ENCODE measurements around the gene LIX1L. TPM values are rescaled to one million over a fixed set of nuclear protein-coding genes. Genes with fewer than 3 reads are reported as not detected.

LIX1L gene
- total and polyA plus RNA-seq, 2 of the 13 experiments (the other 11 are each of a cell fraction or from before 2014, with no cell fraction given), result 8.1 to 24.9 TPM

GRCh38 chr1:145957443-145958319, at the start of gene LIX1L (continued):
- peak; percentile 72 for TF ChIP-seq ZNF687 (CRISPR knock-in tag; IDR thresholded peaks at IDR 0.05)
- peak; percentile 28; the same call in 1 of the 2 replicates for TF ChIP-seq CREB1 (IDR thresholded peaks at IDR 0.05)
- TF ChIP-seq CREB1 (CRISPR knock-in tag; IDR thresholded peaks at IDR 0.05), result no peak
- no peak for TF ChIP-seq ZNF543 (CRISPR knock-in tag; IDR thresholded peaks at IDR 0.05)
- TF ChIP-seq STAT6 (CRISPR knock-in tag; IDR thresholded peaks at IDR 0.05; ENCODE audit: borderline replicate concordance), result no peak
- no peak for TF ChIP-seq RFXAP (CRISPR knock-in tag; IDR thresholded peaks at IDR 0.05; ENCODE audit: borderline replicate concordance)
- 0 out of 2 replicates have a peak, but pooled peaks have one; percentile 37 for TF ChIP-seq ZKSCAN8 (CRISPR knock-in tag; IDR thresholded peaks at IDR 0.05; ENCODE audit: borderline replicate concordance)
- peak; percentile 32; the same call in 1 of the 2 replicates for TF ChIP-seq CBX5 (CRISPR knock-in tag; IDR thresholded peaks at IDR 0.05; ENCODE audit: borderline replicate concordance)
- TF ChIP-seq HOXD1 (CRISPR knock-in tag; IDR thresholded peaks at IDR 0.05), result peak; percentile 44; the same call in 1 of the 2 replicates
- TF ChIP-seq HOXA5 (CRISPR knock-in tag; IDR thresholded peaks at IDR 0.05), result no peak; the same call in 1 of the 2 replicates
- TF ChIP-seq ZNF576 (CRISPR knock-in tag; IDR thresholded peaks at IDR 0.05), result no peak
- peak; percentile 46; the same call in 1 of the 2 replicates for TF ChIP-seq ZFP91 (CRISPR knock-in tag; IDR thresholded peaks at IDR 0.05; ENCODE audit: borderline replicate concordance)
- peak; percentile 62; the same call in 1 of the 2 replicates for TF ChIP-seq TAF1 (CRISPR knock-in tag; IDR thresholded peaks at IDR 0.05)
- no peak for TF ChIP-seq ZNF33B (CRISPR knock-in tag; IDR thresholded peaks at IDR 0.05)
- peak; percentile 63 for TF ChIP-seq ZNF574 (CRISPR knock-in tag; IDR thresholded peaks at IDR 0.05)
- TF ChIP-seq IRX3 (CRISPR knock-in tag; IDR thresholded peaks at IDR 0.05; ENCODE audit: borderline replicate concordance, low read depth), result peak; percentile 59; the same call in 1 of the 2 replicates
- TF ChIP-seq SSRP1 (CRISPR knock-in tag; IDR thresholded peaks at IDR 0.05), result no peak

Measured in HepG2 (cell line).